ENCODE measurements around the gene COLQ.

The COLQ gene

GRCh38 chr3:15510493-15510892, 11.0 kb downstream of the COLQ start:
- Mint-ChIP-seq H3K27me3 (no peaks in the 10 kb centered on the region), H3K36me3 (ENCODE audit: low read depth) (no peaks in the 10 kb centered on the region), H3K27ac (no peak overlapping the region), H3K4me3 (no peak overlapping the region), H3K4me1 (ENCODE audit: low read depth) (peaks cover 6% of the 10 kb centered on the region), H3K9me3 (no peaks in the 10 kb centered on the region)
- DNase-seq = no peak

DNA sequence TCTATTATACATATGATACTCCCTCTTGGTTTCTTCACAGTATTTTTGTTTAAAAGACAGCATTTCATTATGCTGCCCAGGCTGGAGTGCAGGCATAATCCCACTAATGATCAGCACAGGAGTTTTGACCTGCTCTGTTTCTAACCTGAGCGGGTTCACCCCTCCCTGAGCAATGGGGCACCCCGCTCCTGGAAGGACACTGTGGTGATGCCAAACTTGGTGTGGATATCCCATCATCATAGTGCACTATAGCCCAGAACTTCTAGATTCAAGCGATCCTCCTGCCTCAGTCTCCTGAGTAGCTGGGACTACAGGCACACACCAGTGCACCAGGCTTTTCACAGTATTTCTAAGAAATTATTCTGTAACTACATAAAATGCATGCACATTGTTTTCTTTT, 14.9 kb downstream of the COLQ start:
- Mint-ChIP-seq H3K36me3 (ENCODE audit: low read depth) (no peaks in the 10 kb centered on the region), H3K27me3 (no peaks in the 10 kb centered on the region), H3K4me3 (no peak overlapping the region), H3K27ac (no peak overlapping the region), H3K4me1 (ENCODE audit: low read depth) (peaks cover 4% of the 10 kb centered on the region), H3K9me3 (no peaks in the 10 kb centered on the region)
- no peak for DNase-seq

DNA sequence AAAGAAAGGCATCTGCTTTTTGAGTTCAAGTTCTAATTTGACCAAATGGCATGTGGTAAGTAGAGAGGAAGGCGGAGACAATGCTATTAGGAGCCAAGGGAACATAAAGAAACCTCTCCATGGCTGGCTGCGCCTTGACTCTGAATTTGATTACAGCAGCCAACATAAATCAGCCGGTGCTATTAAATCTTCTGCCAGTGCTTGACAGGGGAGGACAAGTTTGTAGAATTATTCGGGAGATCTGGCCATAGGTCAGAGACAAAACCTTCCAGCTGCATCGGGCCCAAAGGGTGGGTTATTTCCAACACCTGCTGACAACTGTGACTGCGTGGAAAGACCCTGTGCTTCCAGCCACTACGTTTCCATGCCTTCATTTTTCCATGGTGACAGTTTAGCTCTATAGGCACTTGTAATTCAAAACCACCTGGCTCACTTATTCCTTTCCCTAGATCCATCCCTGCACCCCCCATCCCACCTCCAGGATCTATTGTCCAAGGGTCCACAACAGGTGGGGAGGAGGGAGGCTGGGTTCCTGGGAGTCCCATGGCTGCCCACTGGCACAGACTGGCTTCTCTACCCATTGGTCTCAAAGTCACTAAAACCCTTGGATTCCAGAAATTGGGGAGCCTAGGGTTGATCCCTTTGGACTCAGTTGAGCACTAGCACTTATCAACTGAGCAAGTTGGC, 15.9 kb downstream of the COLQ start:
- Mint-ChIP-seq H3K4me3 (no peak overlapping the region), H3K27ac (no peak overlapping the region), H3K9me3 (no peaks in the 10 kb centered on the region), H3K4me1 (ENCODE audit: low read depth) (peaks cover 12% of the 10 kb centered on the region), H3K36me3 (ENCODE audit: low read depth) (no peaks in the 10 kb centered on the region), H3K27me3 (no peaks in the 10 kb centered on the region)
- DNase-seq = no peak

DNA sequence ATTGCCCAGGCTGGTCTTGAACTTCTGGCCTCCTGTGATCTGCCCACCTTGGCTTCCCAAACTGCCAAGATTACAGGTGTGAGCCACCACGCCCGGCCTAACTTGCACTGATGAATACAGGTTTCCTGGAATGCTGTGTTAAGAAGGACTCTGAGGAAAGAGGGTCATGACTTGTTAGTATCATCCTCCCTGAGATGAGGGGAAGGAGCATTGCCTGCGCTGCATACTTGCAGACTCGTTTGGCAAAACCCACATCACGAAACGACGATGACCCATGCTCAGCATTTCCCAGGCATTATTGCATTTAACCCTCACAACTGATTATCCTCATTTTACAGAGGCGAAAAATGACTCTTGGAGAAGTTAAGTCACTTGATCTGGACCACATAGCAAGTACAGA, 18.9 kb downstream of the COLQ start:
- no peak for DNase-seq
- Mint-ChIP-seq H3K4me1 (ENCODE audit: low read depth) (peaks cover 26% of the 10 kb centered on the region), H3K4me3 (no peak overlapping the region), H3K36me3 (ENCODE audit: low read depth) (no peaks in the 10 kb centered on the region), H3K27me3 (no peaks in the 10 kb centered on the region), H3K27ac (no peak overlapping the region), H3K9me3 (no peaks in the 10 kb centered on the region)

GRCh38 chr3:15501126-15501525, 20.4 kb downstream of the COLQ start:
- no peak overlapping the region for H3K4me3 Mint-ChIP-seq
- peaks cover 33% of the 10 kb centered on the region for H3K4me1 Mint-ChIP-seq (ENCODE audit: low read depth)
- no peak overlapping the region for H3K27ac Mint-ChIP-seq
- no peaks in the 10 kb centered on the region for H3K36me3 Mint-ChIP-seq (ENCODE audit: low read depth)
- H3K27me3 Mint-ChIP-seq = no peaks in the 10 kb centered on the region
- H3K9me3 Mint-ChIP-seq = no peaks in the 10 kb centered on the region
- DNase-seq = no peak

DNA sequence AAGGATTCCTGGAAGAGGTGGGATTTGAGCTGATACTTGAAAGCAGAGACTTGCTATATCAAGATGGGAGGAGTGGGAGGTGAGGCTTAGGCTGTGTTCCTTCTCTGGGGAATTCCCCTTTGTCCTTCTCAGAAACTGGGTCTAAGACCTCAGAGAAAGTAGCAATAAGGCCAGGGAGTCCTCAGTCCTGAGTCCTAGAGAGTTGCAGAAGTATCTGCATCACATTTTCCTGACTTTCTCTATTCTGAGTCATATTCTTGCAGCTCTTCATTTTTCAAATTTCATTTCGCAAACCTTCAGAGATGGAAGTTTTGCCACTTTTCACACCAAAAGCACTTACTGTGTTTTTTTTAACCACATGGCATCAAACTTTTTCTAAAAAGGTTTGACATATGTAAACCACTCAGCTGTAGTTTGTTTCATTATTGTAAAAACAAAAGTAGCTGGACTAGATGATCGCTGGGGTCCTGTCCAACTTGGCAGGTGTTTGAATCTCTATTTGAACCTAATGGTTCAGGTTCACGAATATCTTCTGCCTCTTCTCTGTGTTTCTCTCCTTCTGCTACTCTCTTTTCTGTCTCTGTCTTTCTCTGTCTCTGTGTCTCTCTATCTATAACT, 21.3 kb downstream of the COLQ start:
- H3K4me1 Mint-ChIP-seq (ENCODE audit: low read depth) = peaks cover 33% of the 10 kb centered on the region
- no peaks in the 10 kb centered on the region for H3K27me3 Mint-ChIP-seq
- no peaks in the 10 kb centered on the region for H3K9me3 Mint-ChIP-seq
- no peak for DNase-seq
- no peaks in the 10 kb centered on the region for H3K36me3 Mint-ChIP-seq (ENCODE audit: low read depth)
- H3K4me3 Mint-ChIP-seq = no peak overlapping the region
- H3K27ac Mint-ChIP-seq = peak overlapping the region; percentile 74

GRCh38 chr3:15499536-15499935, 22.0 kb downstream of the COLQ start:
- H3K4me3 Mint-ChIP-seq = no peak overlapping the region
- DNase-seq = no peak
- peak overlapping the region; percentile 74 for H3K27ac Mint-ChIP-seq
- no peaks in the 10 kb centered on the region for H3K27me3 Mint-ChIP-seq
- no peaks in the 10 kb centered on the region for H3K9me3 Mint-ChIP-seq
- no peaks in the 10 kb centered on the region for H3K36me3 Mint-ChIP-seq (ENCODE audit: low read depth)
- peaks cover 33% of the 10 kb centered on the region for H3K4me1 Mint-ChIP-seq (ENCODE audit: low read depth)

DNA sequence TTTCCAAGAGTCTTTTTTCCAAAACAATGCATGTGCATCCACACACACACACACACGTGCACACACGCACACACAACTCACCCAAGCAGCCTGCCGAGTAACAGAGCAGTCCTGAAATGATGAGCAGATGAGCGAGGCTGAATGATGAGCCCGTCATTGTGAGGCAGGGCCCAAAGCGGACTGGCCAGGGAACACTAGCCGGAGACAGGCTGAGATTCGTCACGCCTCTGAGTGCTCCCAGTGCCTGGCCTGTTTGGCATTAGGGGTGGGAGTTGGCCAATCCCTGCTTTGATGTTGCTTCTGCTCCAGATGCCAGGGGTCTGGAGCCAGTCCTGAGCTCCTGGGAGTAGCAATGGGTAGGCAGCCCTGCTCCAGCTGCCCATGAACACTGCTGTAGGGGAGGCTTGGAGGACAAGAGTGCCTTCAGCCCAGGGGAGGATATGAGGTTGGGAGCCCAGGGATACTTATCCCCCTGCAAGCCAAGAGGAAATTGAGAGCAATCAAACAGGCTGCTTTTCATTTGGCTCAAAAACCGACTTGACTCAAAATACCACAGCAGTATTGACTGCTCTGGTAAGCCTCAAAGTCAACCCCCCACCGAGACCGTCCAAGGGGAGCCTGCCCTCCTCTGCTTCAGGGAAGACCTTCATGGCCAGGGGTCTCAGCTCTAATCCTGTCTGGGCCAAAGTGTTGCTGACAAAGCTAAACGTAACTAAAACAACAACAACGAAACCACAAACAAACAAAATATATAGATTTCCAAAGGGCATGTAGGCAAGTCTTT, 22.9 kb downstream of the COLQ start:
- H3K4me1 Mint-ChIP-seq (ENCODE audit: low read depth) = peaks cover 33% of the 10 kb centered on the region
- DNase-seq = no peak
- H3K9me3 Mint-ChIP-seq = no peaks in the 10 kb centered on the region
- H3K4me3 Mint-ChIP-seq = no peak overlapping the region
- H3K27me3 Mint-ChIP-seq = no peaks in the 10 kb centered on the region
- no peaks in the 10 kb centered on the region for H3K36me3 Mint-ChIP-seq (ENCODE audit: low read depth)
- H3K27ac Mint-ChIP-seq = no peak overlapping the region

GRCh38 chr3:15497964-15498363, 23.5 kb downstream of the COLQ start:
- Mint-ChIP-seq H3K4me3 (no peak overlapping the region), H3K27ac (no peak overlapping the region), H3K27me3 (no peaks in the 10 kb centered on the region)

GRCh38 chr3:15496341-15496664, 25.2 kb downstream of the COLQ start:
- H3K9me3 Mint-ChIP-seq = no peaks in the 10 kb centered on the region
- H3K4me3 Mint-ChIP-seq = no peak overlapping the region
- no peak for DNase-seq
- no peaks in the 10 kb centered on the region for H3K36me3 Mint-ChIP-seq (ENCODE audit: low read depth)
- H3K27ac Mint-ChIP-seq = no peak overlapping the region
- H3K4me1 Mint-ChIP-seq (ENCODE audit: low read depth) = peaks cover 28% of the 10 kb centered on the region
- H3K27me3 Mint-ChIP-seq = no peaks in the 10 kb centered on the region

More at GRCh38 chr3:15497964-15498363, 23.5 kb downstream of the COLQ start:
- DNase-seq = no peak
- Mint-ChIP-seq H3K4me1 (ENCODE audit: low read depth) (peaks cover 33% of the 10 kb centered on the region), H3K9me3 (no peaks in the 10 kb centered on the region), H3K36me3 (ENCODE audit: low read depth) (no peaks in the 10 kb centered on the region)

DNA sequence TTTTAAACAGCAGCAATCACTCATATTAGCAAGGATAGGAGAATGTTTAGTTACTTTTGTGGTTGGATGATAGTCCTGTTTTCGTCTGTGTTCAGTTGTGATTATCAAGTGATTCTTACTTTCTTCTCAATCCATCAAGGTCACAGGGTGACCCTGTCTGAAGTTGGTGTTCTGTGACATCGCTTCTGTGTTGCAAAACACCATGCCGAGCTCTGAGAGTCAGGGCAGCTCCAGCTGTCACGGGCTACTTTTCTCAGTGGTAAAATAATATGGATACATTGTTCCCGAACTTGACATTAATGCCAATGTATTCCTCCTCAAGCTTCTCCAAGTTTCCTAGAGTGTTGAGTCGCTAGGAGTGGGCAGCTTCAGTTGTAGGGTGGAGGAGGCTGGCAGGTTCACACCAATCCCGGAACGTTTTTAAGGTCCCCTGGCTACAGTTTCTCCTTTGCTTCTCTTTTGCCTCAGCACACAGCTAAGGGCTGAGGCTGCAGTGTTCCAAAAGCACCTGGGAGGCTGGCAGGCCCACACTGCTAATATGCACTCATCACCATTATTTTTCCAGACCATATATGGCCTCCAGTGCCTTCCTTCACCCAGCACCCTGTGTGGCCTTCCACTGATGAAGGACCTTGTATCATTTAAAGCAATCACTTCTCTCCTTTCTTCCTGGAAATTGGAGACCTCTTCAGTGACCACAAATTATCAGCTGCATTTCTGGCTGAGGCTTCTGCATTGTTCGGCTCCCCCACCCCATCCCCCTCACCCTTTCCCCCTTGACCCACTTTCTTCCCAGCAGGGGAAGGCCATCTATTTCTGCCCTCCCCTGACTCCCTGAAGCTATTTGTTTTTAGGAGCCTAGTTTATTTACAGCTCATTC, 25.8 kb downstream of the COLQ start:
- no peak overlapping the region for H3K4me3 Mint-ChIP-seq
- no peaks in the 10 kb centered on the region for H3K27me3 Mint-ChIP-seq
- no peaks in the 10 kb centered on the region for H3K36me3 Mint-ChIP-seq (ENCODE audit: low read depth)
- H3K27ac Mint-ChIP-seq = no peak overlapping the region
- peaks cover 22% of the 10 kb centered on the region for H3K4me1 Mint-ChIP-seq (ENCODE audit: low read depth)
- H3K9me3 Mint-ChIP-seq = no peaks in the 10 kb centered on the region
- no peak for DNase-seq

- H3K27me3 Mint-ChIP-seq = no peaks in the 10 kb centered on the region
- H3K27ac Mint-ChIP-seq = no peak overlapping the region
- H3K9me3 Mint-ChIP-seq = no peaks in the 10 kb centered on the region
- H3K4me3 Mint-ChIP-seq = no peak overlapping the region
- peaks cover 7% of the 10 kb centered on the region for H3K4me1 Mint-ChIP-seq (ENCODE audit: low read depth)
- DNase-seq = no peak
- no peaks in the 10 kb centered on the region for H3K36me3 Mint-ChIP-seq (ENCODE audit: low read depth)
Measured at GRCh38 chr3:15493436-15493835, 28.1 kb downstream of the COLQ start.

DNA sequence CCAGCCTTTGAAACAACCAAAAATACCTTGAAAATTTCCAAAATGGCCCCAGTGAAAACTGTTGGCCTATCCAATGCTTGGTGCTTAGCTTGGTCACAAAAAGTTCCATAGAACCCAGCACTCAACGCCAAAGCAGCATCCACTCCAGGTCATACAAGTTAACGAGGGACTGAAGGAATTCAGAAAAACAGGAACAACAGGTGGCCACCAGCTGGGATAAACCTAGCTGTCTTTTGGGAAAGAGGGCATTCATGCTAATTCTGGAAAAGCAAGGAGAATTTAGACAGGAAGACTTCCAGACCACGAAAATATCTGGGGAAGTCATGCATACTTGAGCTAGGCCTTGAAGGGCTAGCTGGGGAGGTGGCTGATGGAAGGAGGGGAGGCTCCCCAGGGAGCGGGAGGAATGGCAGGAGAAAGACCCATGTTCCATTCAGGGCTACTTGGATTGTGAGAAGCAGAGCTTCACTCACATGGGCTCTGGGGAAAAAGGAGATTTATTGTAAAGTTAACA, 28.6 kb downstream of the COLQ start:
- H3K9me3 Mint-ChIP-seq = no peaks in the 10 kb centered on the region
- peaks cover 7% of the 10 kb centered on the region for H3K4me1 Mint-ChIP-seq (ENCODE audit: low read depth)
- H3K27me3 Mint-ChIP-seq = no peaks in the 10 kb centered on the region
- H3K4me3 Mint-ChIP-seq = no peak overlapping the region
- no peak overlapping the region for H3K27ac Mint-ChIP-seq
- no peak for DNase-seq
- H3K36me3 Mint-ChIP-seq (ENCODE audit: low read depth) = no peaks in the 10 kb centered on the region

- H3K9me3 Mint-ChIP-seq = no peaks in the 10 kb centered on the region
- no peak overlapping the region for H3K4me3 Mint-ChIP-seq
Measured at GRCh38 chr3:15491143-15491542, 30.4 kb downstream of the COLQ start.

More at GRCh38 chr3:15491143-15491542, 30.4 kb downstream of the COLQ start:
- no peak for DNase-seq
- no peak overlapping the region for H3K27ac Mint-ChIP-seq
- no peaks in the 10 kb centered on the region for H3K27me3 Mint-ChIP-seq
- H3K36me3 Mint-ChIP-seq (ENCODE audit: low read depth) = peaks cover 2% of the 10 kb centered on the region
- H3K4me1 Mint-ChIP-seq (ENCODE audit: low read depth) = peaks cover 2% of the 10 kb centered on the region
